ENCODE measurements around the gene GJB5. TPM values are rescaled to one million over a fixed set of nuclear protein-coding genes. Genes with fewer than 3 reads are reported as not detected.

The GJB5 gene
- total RNA-seq, 1 experiment from 2014 or later, result not detected

- no peak for DNase-seq (ENCODE audit: low spot score)
These were observed 22.1 kb downstream of the GJB5 start for GRCh38 chr1:34776911-34777310.

- DNase-seq (ENCODE audit: low spot score), result no peak
These were observed 22.9 kb downstream of the GJB5 start for GRCh38 chr1:34777519-34778321.

- DNase-seq (ENCODE audit: low spot score), result no peak
These were observed 23.5 kb downstream of the GJB5 start for GRCh38 chr1:34778381-34778780.

- no peak for DNase-seq (ENCODE audit: low spot score)
These were observed 24.2 kb downstream of the GJB5 start for GRCh38 chr1:34779005-34779404.

- no peak for DNase-seq (ENCODE audit: low spot score)
These were observed 24.7 kb downstream of the GJB5 start for GRCh38 chr1:34779526-34779925.

- no peak for DNase-seq (ENCODE audit: low spot score)
These were observed 25.1 kb downstream of the GJB5 start for GRCh38 chr1:34779962-34780361.

- no peak for DNase-seq (ENCODE audit: low spot score)
These were observed 25.7 kb downstream of the GJB5 start for GRCh38 chr1:34780528-34780927.

GRCh38 chr1:34781071-34781843, 26.4 kb downstream of the GJB5 start, which contains the start of gene GJB3:
TSS of gene GJB3 (plus strand) at chr1:34781214. CDS start at chr1:34784763, 3,549 bp downstream.
- DNase-seq (ENCODE audit: low spot score), result no peak

- no peak for DNase-seq (ENCODE audit: low spot score)
These were observed 27.1 kb downstream of the GJB5 start for GRCh38 chr1:34781844-34782391.

- no peak for DNase-seq (ENCODE audit: low spot score)
These were observed 29.9 kb downstream of the GJB5 start for GRCh38 chr1:34784751-34785221.

- no peak for DNase-seq (ENCODE audit: low spot score)
These were observed 30.5 kb downstream of the GJB5 start for GRCh38 chr1:34785231-34785874.

GRCh38 chr1:34785875-34786470, 31.1 kb downstream of the GJB5 start:
- no peak for DNase-seq (ENCODE audit: low spot score)

GRCh38 chr1:34786521-34787325, 31.9 kb downstream of the GJB5 start:
- DNase-seq (ENCODE audit: low spot score), result peak; percentile 67

GRCh38 chr1:34787461-34788420, 32.9 kb downstream of the GJB5 start:
- no peak for DNase-seq (ENCODE audit: low spot score)

- DNase-seq (ENCODE audit: low spot score), result no peak
These were observed 36.1 kb downstream of the GJB5 start for GRCh38 chr1:34790985-34791384.

GRCh38 chr1:34792424-34792823, 37.6 kb downstream of the GJB5 start:
- no peak for DNase-seq (ENCODE audit: low spot score)

- no peak for DNase-seq (ENCODE audit: low spot score)
These were observed 38.3 kb downstream of the GJB5 start, which contains the start of gene GJA4 for GRCh38 chr1:34792868-34793727. TSS of gene GJA4 (plus strand) at chr1:34792999. CDS start at chr1:34794214, 1,215 bp downstream.

- DNase-seq (ENCODE audit: low spot score), result no peak
These were observed 39.3 kb downstream of the GJB5 start for GRCh38 chr1:34794001-34794789.
